K562 (cell line): ENCODE results near the gene FAM193A. TPM values are rescaled to one million over a fixed set of nuclear protein-coding genes. Genes with fewer than 3 reads are reported as not detected.

Experiments
- ATF7 ChIP-seq: fragments of 450-650 bp; IDR thresholded peaks from 2 replicates; pipeline ENCODE4 v1.7.1; 2014; ENCODE audit warnings: mild to moderate bottlenecking, moderate library complexity
- BRF2 ChIP-seq: IDR thresholded peaks from 3 replicates; pipeline ENCODE4 v1.6.1; 2011; ENCODE audit warnings: borderline replicate concordance, mild to moderate bottlenecking; ENCODE audit not compliant: insufficient read length, insufficient read depth
- CBFA2T2 ChIP-seq: fragments of 450-650 bp; conservative IDR thresholded peaks from 2 replicates; pipeline ENCODE4 v1.6.1; 2017; ENCODE audit warnings: mild to moderate bottlenecking
- CBX1 ChIP-seq: sonication (generic); IDR thresholded peaks from 2 replicates; pipeline ENCODE4 v1.6.1; 2016; ENCODE audit warnings: antibody characterized with exemption, low read depth, mild to moderate bottlenecking
- CHD1 ChIP-seq: fragments of 200-600 bp; sonication (generic); IDR thresholded peaks from one replicate; pipeline ENCODE4 v1.6.1; 2012; ENCODE audit warnings: mild to moderate bottlenecking, moderate library complexity, low read length, inconsistent platforms
- CHD7 ChIP-seq: fragments of 200-600 bp; sonication (generic); IDR thresholded peaks from one replicate; pipeline ENCODE4 v1.6.1; 2012; ENCODE audit warnings: mild to moderate bottlenecking, low read depth, low read length, inconsistent platforms
- DMBX1 ChIP-seq: fragments of 250-450 bp; sonication (Bioruptor Pico); IDR thresholded peaks from 2 replicates; pipeline ENCODE4 v1.8.0; 2022; ENCODE audit warnings: inconsistent platforms, mild to moderate bottlenecking, moderate library complexity, borderline replicate concordance
- MNT ChIP-seq, 2 experiments: fragments of 450-650 bp; conservative IDR thresholded peaks; 2 replicates each; pipeline ENCODE4 v1.6.1; 2017; ENCODE audit warnings: mild to moderate bottlenecking in 2 of 2, moderate library complexity in 2 of 2
- MTA1 ChIP-seq: fragments of 450-650 bp; IDR thresholded peaks from 2 replicates; pipeline ENCODE4 v1.6.1; 2017; ENCODE audit warnings: borderline replicate concordance
- NCOA1 ChIP-seq: fragments of 450-650 bp; IDR thresholded peaks from 2 replicates; pipeline ENCODE4 v1.6.1; 2016; ENCODE audit warnings: low read depth
- PYGO2 ChIP-seq: fragments of 450-650 bp; IDR thresholded peaks from 2 replicates; pipeline ENCODE4 v1.6.1; 2016; ENCODE audit warnings: mild to moderate bottlenecking, missing genetic modification characterization, moderate library complexity, missing compliant biosample characterization
- THAP7 ChIP-seq: fragments of 250-450 bp; sonication (Bioruptor Pico); IDR thresholded peaks from 2 replicates; pipeline ENCODE4 v1.5.0; 2021
- ZEB2 ChIP-seq: fragments of 450-650 bp; IDR thresholded peaks from 2 replicates; pipeline ENCODE4 v1.6.1; 2016
- polyA plus RNA-seq, 8 experiments: library from polyadenylated mRNA; depleted of rRNA in 4 of 8; stranded (reverse) in 5 of 8; unstranded in 3 of 8; fragments of >200 nt; fragmentation: Nextera tagmentation in 2 of 8; fragmentation: Illumina TruSeq in 1 of 8; extraction: Ambion mirVana in 2 of 8; extraction: Trizol in 1 of 8; gene quantifications; 2 replicates each; pipeline versions ENCODE4 v1.2.1 to v1.2.3, GENCODE V29; 2011 to 2014; ENCODE audit warnings: inconsistent platforms in 1 of 8, missing spikeins in 1 of 8
- total RNA-seq, 7 experiments: library from RNA; depleted of rRNA in 6 of 7; stranded (reverse); fragments of >200 nt in 6 of 7; fragmentation: Illumina TruSeq in 2 of 7; extraction: Trizol in 2 of 7; gene quantifications; 2 replicates each; pipeline versions ENCODE4 v1.2.1 to v1.2.3, GENCODE V29; 2011 to 2021; ENCODE audit warnings: low replicate concordance in 1 of 7

FAM193A gene
- total and polyA plus RNA-seq, 9 of the 15 experiments (the other 6 are each of a cell fraction or from before 2014, with no cell fraction given): 0.46 to 24.6 (median 9.6) TPM

GRCh38 chr4:2537011-2537830, 774 bp downstream of the FAM193A start (continued):
- TF ChIP-seq DMBX1 (CRISPR knock-in tag) (no peak), CBX1 (no peak), BRF2 (no peak), MTA1 (no peak), THAP7 (no peak), CHD7 (no peak), PYGO2 (no peak), NCOA1 (no peak), MNT (conservative IDR thresholded peaks at IDR 0.05) (peak in 1 of 2 experiments; percentile 36; a peak in 1 of 4 replicates), CHD1 (peak; percentile 76), CBFA2T2 (no peak), ATF7 (no peak), ZEB2 (peak; percentile 30; the same call in 1 of the 2 replicates)
